IMR-90 (cell line): ENCODE results near the gene HIPK1.

ENCODE experiments used
- POLR2A ChIP-seq: IDR thresholded peaks from 2 replicates; pipeline ENCODE4 v1.6.1; 2012; ENCODE audit warnings: mild to moderate bottlenecking, low read depth, low read length
- USF2 ChIP-seq: fragments of 150-350 bp; IDR thresholded peaks from 2 replicates; pipeline ENCODE4 v1.6.1; 2017; ENCODE audit warnings: mild to moderate bottlenecking, antibody characterized with exemption, low read length, low read depth
- TF ChIP-seq, protein P1 (sequence below): conservative IDR thresholded peaks from 2 replicates; pipeline ENCODE4 v1.5.1; 2012; ENCODE audit warnings: mild to moderate bottlenecking, low read depth, low read length, improper control_type of control experiment

DNA sequence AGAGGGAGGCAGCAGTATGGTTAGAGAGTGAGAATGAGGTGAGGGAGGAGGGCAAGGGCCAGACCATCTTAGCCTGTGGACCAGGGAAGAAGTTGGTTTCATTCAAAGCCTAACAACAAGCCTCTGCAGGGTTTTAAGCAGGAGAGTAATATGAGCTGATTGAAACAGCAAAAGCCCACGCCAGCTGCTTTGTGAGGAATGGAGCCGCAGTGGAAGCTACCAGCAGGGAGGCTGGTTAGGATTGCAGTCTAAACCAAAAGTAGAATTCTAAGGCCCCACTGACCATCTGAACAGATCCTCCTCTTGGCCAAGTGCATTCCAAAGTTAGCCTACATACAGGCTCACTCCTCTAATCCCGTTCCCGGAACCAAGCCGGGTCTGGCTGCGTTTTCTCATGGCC, 94.9 kb downstream of the HIPK1 start:
- TF ChIP-seq, protein P1, sequence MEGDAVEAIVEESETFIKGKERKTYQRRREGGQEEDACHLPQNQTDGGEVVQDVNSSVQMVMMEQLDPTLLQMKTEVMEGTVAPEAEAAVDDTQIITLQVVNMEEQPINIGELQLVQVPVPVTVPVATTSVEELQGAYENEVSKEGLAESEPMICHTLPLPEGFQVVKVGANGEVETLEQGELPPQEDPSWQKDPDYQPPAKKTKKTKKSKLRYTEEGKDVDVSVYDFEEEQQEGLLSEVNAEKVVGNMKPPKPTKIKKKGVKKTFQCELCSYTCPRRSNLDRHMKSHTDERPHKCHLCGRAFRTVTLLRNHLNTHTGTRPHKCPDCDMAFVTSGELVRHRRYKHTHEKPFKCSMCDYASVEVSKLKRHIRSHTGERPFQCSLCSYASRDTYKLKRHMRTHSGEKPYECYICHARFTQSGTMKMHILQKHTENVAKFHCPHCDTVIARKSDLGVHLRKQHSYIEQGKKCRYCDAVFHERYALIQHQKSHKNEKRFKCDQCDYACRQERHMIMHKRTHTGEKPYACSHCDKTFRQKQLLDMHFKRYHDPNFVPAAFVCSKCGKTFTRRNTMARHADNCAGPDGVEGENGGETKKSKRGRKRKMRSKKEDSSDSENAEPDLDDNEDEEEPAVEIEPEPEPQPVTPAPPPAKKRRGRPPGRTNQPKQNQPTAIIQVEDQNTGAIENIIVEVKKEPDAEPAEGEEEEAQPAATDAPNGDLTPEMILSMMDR, result no peak
- no peak for TF ChIP-seq POLR2A
- no peak for TF ChIP-seq USF2
